Prostate gland (tissue), 2 donors: ENCODE data around the gene NFATC4. TPM values are rescaled to one million over a fixed set of nuclear protein-coding genes. Genes with fewer than 3 reads are reported as not detected.

ENCODE experiments used
- DNase-seq: peaks from one replicate; pipeline ENCODE4 v3.0.0-alpha.2; 2019; ENCODE audit warnings: low spot score
- H3K27ac ChIP-seq, 2 donors: fragments of 200-600 bp; sonication (generic); 2 replicates each; pipeline ENCODE4 v1.5.1; 2017 to 2019
- H3K27me3 ChIP-seq: fragments of 200-600 bp; sonication (generic); replicated peaks from 2 replicates; pipeline ENCODE4 v1.5.1; 2019; ENCODE audit not compliant: insufficient read depth
- H3K36me3 ChIP-seq, 2 donors: fragments of 200-600 bp; sonication (generic); 1 replicate in 1 of 2; 2 replicates in 1 of 2; pipeline versions ENCODE4 v1.5.1 to v1.8.1; 2017 to 2019
- H3K4me1 ChIP-seq: fragments of 200-600 bp; sonication (generic); replicated peaks from 2 replicates; pipeline ENCODE4 v1.5.1; 2019
- H3K4me3 ChIP-seq, 2 donors: fragments of 200-600 bp; sonication (generic); 2 replicates each; pipeline ENCODE4 v1.5.1; 2017 to 2019
- H3K9me3 ChIP-seq: fragments of 200-600 bp; sonication (generic); 2 replicates; pipeline ENCODE4 v1.5.1; 2017
- CTCF ChIP-seq, 4 experiments: fragments of 200-600 bp in 2 of 4; fragments of 450-650 bp in 2 of 4; sonication (generic) in 2 of 4; IDR thresholded peaks; 1 replicate in 3 of 4; 2 replicates in 1 of 4; pipeline ENCODE4 v1.5.1; 2016 to 2019; ENCODE audit warnings: antibody characterized with exemption in 4 of 4, mild to moderate bottlenecking in 2 of 4, moderate library complexity in 2 of 4
- POLR2A ChIP-seq: fragments of 450-650 bp; IDR thresholded peaks from one replicate; pipeline ENCODE4 v1.6.1; 2016; ENCODE audit warnings: antibody characterized with exemption, mild to moderate bottlenecking
- POLR2AphosphoS5 ChIP-seq: sonication (generic); formaldehyde crosslinking; IDR thresholded peaks from one replicate; pipeline ENCODE4 v1.6.1; 2017; ENCODE audit warnings: antibody characterized with exemption
- WGBS: methylation state at CpG from one replicate; pipeline ENCODE4 v1.1.5; 2018; 5-methylcytosine and 5-hydroxymethylcytosine counted together
- intact Hi-C: fragments of 100-400 bp; cut with DNase I; formaldehyde crosslinking; loops from one replicate; pipeline ENCODE4 v1.14.2; 2022
- total RNA-seq, 2 donors: library from RNA; depleted of rRNA; stranded (reverse); fragments of >200 nt; gene quantifications; one replicate each; pipeline ENCODE4 v1.1.0, GENCODE V29; 2016

Gene NFATC4
- total RNA-seq, 2 donors from 2014 or later = 6.3 to 41.1 TPM

- H3K27ac ChIP-seq = no peak overlapping the region
- peaks cover 3% of the 10 kb centered on the region for H3K27me3 ChIP-seq
- no peak for TF ChIP-seq POLR2A
- no peak for TF ChIP-seq CTCF (IDR thresholded peaks at IDR 0.05)
- TF ChIP-seq POLR2AphosphoS5 = no peak
- no peak overlapping the region for H3K4me3 ChIP-seq
- intact Hi-C loops = no loop called here
- H3K4me1 ChIP-seq = no peaks in the 10 kb centered on the region
- H3K36me3 ChIP-seq = no peaks in the 10 kb centered on the region
- 85% methylated on average over 14 of the region's 14 CpGs for WGBS
- no peaks in the 10 kb centered on the region for H3K9me3 ChIP-seq
- no peak for DNase-seq
Observed at GRCh38 chr14:24338843-24339242, 29.1 kb upstream of the NFATC4 start.

GRCh38 chr14:24339284-24340151 lies 28.5 kb upstream of the NFATC4 start, which contains the start of gene RIPK3:
RIPK3 (minus strand) TSS chr14:24339991; CDS start chr14:24339826, 165 bp downstream.
- Histone ChIP-seq H3K27me3 (peaks cover 3% of the 10 kb centered on the region), H3K27ac (no peak within 1 kb of the TSS), H3K4me1 (no peaks in the 10 kb centered on the region), H3K36me3 (no peaks in the 10 kb centered on the region), H3K4me3 (peak within 1 kb of the TSS; percentile 12 to 23), H3K9me3 (no peaks in the 10 kb centered on the region)
- intact Hi-C loops = no loop called here
- TF ChIP-seq CTCF (IDR thresholded peaks at IDR 0.05) (no peak), POLR2A (no peak), POLR2AphosphoS5 (peak; percentile 26)
- WGBS = 29% methylated on average over 50 of the region's 51 CpGs
- no peak for DNase-seq

DNA sequence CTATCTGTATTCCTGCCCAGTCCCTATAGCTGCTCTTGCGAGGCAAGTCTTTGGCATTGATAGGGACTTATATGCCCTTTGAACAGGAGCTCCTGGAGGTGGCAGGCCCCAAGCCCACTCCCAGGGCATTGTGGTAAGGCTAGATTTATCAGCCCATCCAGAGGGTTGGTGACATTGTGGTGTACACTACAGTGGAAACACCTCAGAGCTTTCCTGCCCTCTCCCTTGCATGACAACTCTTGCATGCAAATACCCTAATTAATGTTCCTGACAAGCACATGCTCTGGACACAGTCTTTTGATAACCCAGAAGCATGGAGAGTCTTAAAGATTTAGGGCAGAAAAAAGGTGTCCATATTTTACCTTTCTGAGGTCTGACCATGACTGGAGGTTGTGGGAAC lies 27.4 kb upstream of the NFATC4 start:
- DNase-seq = no peak

GRCh38 chr14:24342889-24343288 lies 25.1 kb upstream of the NFATC4 start:
- Histone ChIP-seq H3K27me3 (no peaks in the 10 kb centered on the region), H3K9me3 (no peaks in the 10 kb centered on the region), H3K4me3 (no peak overlapping the region), H3K27ac (no peak overlapping the region), H3K4me1 (no peaks in the 10 kb centered on the region), H3K36me3 (no peaks in the 10 kb centered on the region)
- intact Hi-C loops = no loop called here
- DNase-seq = no peak
- no peak for TF ChIP-seq CTCF (IDR thresholded peaks at IDR 0.05)
- no peak for TF ChIP-seq POLR2AphosphoS5
- TF ChIP-seq POLR2A = no peak
- 93% methylated on average over 4 of the region's 4 CpGs for WGBS

More for the DNA sequence above, 27.4 kb upstream of the NFATC4 start:
- Histone ChIP-seq H3K4me3 (no peak overlapping the region), H3K4me1 (no peaks in the 10 kb centered on the region), H3K9me3 (no peaks in the 10 kb centered on the region), H3K27me3 (peaks cover 3% of the 10 kb centered on the region), H3K36me3 (no peaks in the 10 kb centered on the region), H3K27ac (no peak overlapping the region)
- no peak for TF ChIP-seq POLR2AphosphoS5
- TF ChIP-seq CTCF (IDR thresholded peaks at IDR 0.05) = no peak
- no peak for TF ChIP-seq POLR2A
- 100% methylated on average over 1 of the region's 1 CpG for WGBS
- intact Hi-C loops = no loop called here
